Endothelial cell of umbilical vein (primary cell): ENCODE data around the gene SEMA5A. TPM values are rescaled to one million over a fixed set of nuclear protein-coding genes. Genes with fewer than 3 reads are reported as not detected.

ENCODE experiments used
- BruUV-seq: library from RNA; stranded (reverse); fragments of 400-500 nt; replicated peaks from 2 replicates; lab custom pipeline; 2021; lab: Mats Ljungman, UMichigan
- CTCF ChIA-PET: fragments of 300-600, 350-600 bp; sonication (Branson Sonifier 250); formaldehyde crosslinking; loops from one replicate; lab custom pipeline; 2021; ENCODE audit warnings: antibody characterized with exemption, inconsistent platforms; lab: Charles Lee
- POLR2A ChIA-PET: fragments of 300-600, 350-600 bp; sonication (Branson Sonifier 250); formaldehyde crosslinking; loops from one replicate; lab custom pipeline; 2021; ENCODE audit warnings: antibody characterized with exemption, inconsistent platforms; lab: Charles Lee
- DNase-seq: peaks from one replicate; pipeline ENCODE4 v3.0.0-alpha.2; 2011; ENCODE audit warnings: low read depth, low spot score
- FAIRE-seq: peaks from 2 replicates; lab custom pipeline; 2011; peaks lifted over from hg19 to GRCh38; lab: Jason Lieb, UNC
- H2AFZ ChIP-seq: 2 replicates; pipeline ENCODE4 v1.6.0; 2012; ENCODE audit warnings: low read depth, low read length, control low read depth, inconsistent platforms
- H3K27ac ChIP-seq: 2 replicates; pipeline ENCODE4 v1.5.1; 2011; ENCODE audit warnings: low read depth, mild to moderate bottlenecking, control low read depth, low read length, moderate library complexity; ENCODE audit not compliant: insufficient read depth
- H3K27me3 ChIP-seq, 2 experiments: 2 replicates each; pipeline versions ENCODE4 v1.6.0 to v1.6.1; 2011; ENCODE audit warnings: low read length in 2 of 2, mixed read lengths in 1 of 2; ENCODE audit not compliant: control insufficient read depth in 2 of 2, insufficient read depth in 2 of 2
- H3K36me3 ChIP-seq, 2 experiments: 2 replicates in 1 of 2; 3 replicates in 1 of 2; pipeline ENCODE4 v1.5.1; 2011; ENCODE audit warnings: low read length in 2 of 2, mild to moderate bottlenecking in 1 of 2, moderate library complexity in 1 of 2; ENCODE audit not compliant: control insufficient read depth in 2 of 2, insufficient read depth in 2 of 2; ENCODE audit errors: extremely low read depth in 1 of 2
- H3K4me1 ChIP-seq: 3 replicates; pipeline ENCODE4 v1.5.1; 2011; ENCODE audit warnings: mild to moderate bottlenecking, low read length; ENCODE audit not compliant: control insufficient read depth, insufficient read depth; ENCODE audit errors: extremely low read depth
- H3K4me2 ChIP-seq: 2 replicates; pipeline ENCODE4 v1.6.1; 2011; ENCODE audit warnings: low read length, control low read depth, mixed read lengths; ENCODE audit not compliant: insufficient read depth
- H3K4me3 ChIP-seq, 3 experiments: fragments of 200-600 bp in 1 of 3; sonication (generic), shearing (Covaris generic) in 1 of 3; replicated peaks in 1 of 3; 2 replicates each; pipeline ENCODE4 v1.5.1; 2011 to 2016; ENCODE audit warnings: control low read depth in 3 of 3, low read length in 3 of 3, mild to moderate bottlenecking in 2 of 3, inconsistent platforms in 1 of 3, low read depth in 1 of 3, moderate library complexity in 1 of 3; ENCODE audit not compliant: insufficient read depth in 1 of 3
- H3K79me2 ChIP-seq: 2 replicates; pipeline ENCODE4 v1.6.0; 2012; ENCODE audit warnings: low read length, inconsistent platforms; ENCODE audit not compliant: control insufficient read depth, insufficient read depth
- H3K9ac ChIP-seq: replicated peaks from 2 replicates; pipeline ENCODE3; 2011; ENCODE audit warnings: low read length, control low read depth; ENCODE audit not compliant: insufficient read depth; ENCODE audit errors: extremely low read depth
- H3K9me1 ChIP-seq: replicated peaks from 3 replicates; pipeline ENCODE4 v1.6.0; 2011; ENCODE audit warnings: mild to moderate bottlenecking, low read length; ENCODE audit not compliant: control insufficient read depth, insufficient read depth; ENCODE audit errors: extremely low read depth
- H3K9me3 ChIP-seq: replicated peaks from 2 replicates; pipeline ENCODE4 v1.5.1; 2012; ENCODE audit warnings: low read length, inconsistent platforms; ENCODE audit not compliant: control insufficient read depth, insufficient read depth
- H4K20me1 ChIP-seq: replicated peaks from 2 replicates; pipeline ENCODE3; 2011; ENCODE audit warnings: mild to moderate bottlenecking, low read length; ENCODE audit not compliant: control insufficient read depth, insufficient read depth; ENCODE audit errors: extremely low read depth
- CTCF ChIP-seq, 2 donors: IDR thresholded peaks; 1 replicate in 1 of 2; 2 replicates in 1 of 2; pipeline ENCODE4 v1.5.1; 2011; ENCODE audit warnings: low read length in 2 of 2, mild to moderate bottlenecking in 2 of 2, moderate library complexity in 2 of 2, control low read depth in 1 of 2, inconsistent platforms in 1 of 2, low read depth in 1 of 2; ENCODE audit not compliant: insufficient read depth in 1 of 2; ENCODE audit errors: extremely low read depth in 1 of 2
- EZH2 ChIP-seq: IDR thresholded peaks from 2 replicates; pipeline ENCODE4 v1.6.1; 2012; ENCODE audit warnings: borderline replicate concordance, low read depth, mild to moderate bottlenecking, moderate library complexity, low read length, inconsistent platforms; ENCODE audit not compliant: severe bottlenecking
- FOS ChIP-seq: IDR thresholded peaks from 2 replicates; pipeline ENCODE4 v1.6.1; 2011; ENCODE audit warnings: mild to moderate bottlenecking, low read length, moderate library complexity, borderline replicate concordance; ENCODE audit not compliant: insufficient read depth
- GATA2 ChIP-seq: IDR thresholded peaks from 2 replicates; pipeline ENCODE4 v1.7.0; 2011; ENCODE audit warnings: low read depth, mild to moderate bottlenecking, moderate library complexity, mixed read lengths, low read length; ENCODE audit not compliant: insufficient read length, insufficient read depth
- MAX ChIP-seq: IDR thresholded peaks from 2 replicates; pipeline ENCODE4 v1.6.1; 2011; ENCODE audit not compliant: insufficient read depth, insufficient read length
- MYC ChIP-seq: IDR thresholded peaks from one replicate; pipeline ENCODE4 v1.6.1; 2011; ENCODE audit warnings: mild to moderate bottlenecking, low read depth, low read length
- POLR2A ChIP-seq: IDR thresholded peaks from 2 replicates; pipeline ENCODE4 v1.6.1; 2012; ENCODE audit warnings: low read depth, mild to moderate bottlenecking, control low read depth, low read length
- POLR2AphosphoS5 ChIP-seq: IDR thresholded peaks from 2 replicates; pipeline ENCODE4 v1.6.1; 2012; ENCODE audit warnings: low read depth, mild to moderate bottlenecking, control low read depth, low read length, moderate library complexity; ENCODE audit not compliant: insufficient read depth
- dilution Hi-C: fragments of 300-500 bp; cut with MboI; formaldehyde crosslinking; loops from one replicate; pipeline ENCODE4 v1.15.0; 2019; ENCODE audit warnings: low sequenced_read_pairs; ENCODE audit not compliant: extremely low pct_ligation_motif_present
- intact Hi-C: fragments of 100-400 bp; cut with micrococcal nuclease; formaldehyde crosslinking; loops from one replicate; pipeline ENCODE4 v1.10.0; 2022
- polyA plus RNA-seq, 4 experiments: library from polyadenylated mRNA; depleted of rRNA in 3 of 4; stranded (reverse) in 3 of 4; unstranded in 1 of 4; fragments of >200 nt; gene quantifications; 2 replicates each; pipeline versions ENCODE4 v1.2.1 to v1.2.3, GENCODE V29; 2011 to 2012; ENCODE audit warnings: missing spikeins in 1 of 4
- total RNA-seq: library from RNA; stranded (reverse); gene quantifications from 2 replicates; pipeline ENCODE4 v1.2.3, GENCODE V29; 2021

Gene SEMA5A
- total and polyA plus RNA-seq, 2 donors (not counting 3 experiments of a cell fraction or from before 2014, with no cell fraction given): 0.04 to 0.06 TPM

- no peak overlapping the region for H3K4me3 ChIP-seq
- no peaks in the 10 kb centered on the region for H3K9me3 ChIP-seq
- DNase-seq (no peak), FAIRE-seq (no peak)
- H3K27me3 ChIP-seq: no peaks in the 10 kb centered on the region
- no peaks in the 10 kb centered on the region for H3K4me1 ChIP-seq
- TF ChIP-seq MYC: no peak
- TF ChIP-seq EZH2: no peak
- no peak for TF ChIP-seq GATA2
- no peak for TF ChIP-seq POLR2A
- TF ChIP-seq FOS: no peak
- TF ChIP-seq MAX: no peak
- H3K27ac ChIP-seq: no peak overlapping the region
- intact Hi-C loops: no loop called here
- H3K9me1 ChIP-seq: no peaks in the 10 kb centered on the region
- H2AFZ ChIP-seq: no peak overlapping the region
- H3K9ac ChIP-seq: no peak overlapping the region
- no peaks in the 10 kb centered on the region for H3K36me3 ChIP-seq
- H3K79me2 ChIP-seq: no peaks in the 10 kb centered on the region
- H4K20me1 ChIP-seq: no peaks in the 10 kb centered on the region
- dilution Hi-C loops: no loop called here
- ChIA-PET POLR2A (no interaction called here), CTCF (no interaction called here)
- no TSS peak for BruUV-seq
- H3K4me2 ChIP-seq: no peak overlapping the region
Observed at GRCh38 chr5:9399094-9399493, 146.8 kb downstream of the SEMA5A start.

GRCh38 chr5:9398227-9398626 is 147.6 kb downstream of the SEMA5A start:
- BruUV-seq: no TSS peak
- H3K4me2 ChIP-seq: no peak overlapping the region
- intact Hi-C loops (no loop called here), dilution Hi-C loops (no loop called here)
- H3K9me1 ChIP-seq: no peaks in the 10 kb centered on the region
- no peaks in the 10 kb centered on the region for H3K27me3 ChIP-seq
- no peak overlapping the region for H3K4me3 ChIP-seq
- no peak overlapping the region for H3K27ac ChIP-seq
- DNase-seq: no peak
- H4K20me1 ChIP-seq: no peaks in the 10 kb centered on the region
- no peaks in the 10 kb centered on the region for H3K9me3 ChIP-seq
- no peaks in the 10 kb centered on the region for H3K36me3 ChIP-seq
- CTCF ChIA-PET: no interaction called here
- no peak for FAIRE-seq
- no peaks in the 10 kb centered on the region for H3K79me2 ChIP-seq
- H2AFZ ChIP-seq: no peak overlapping the region
- POLR2A ChIA-PET: no interaction called here
- TF ChIP-seq CTCF (IDR thresholded peaks at IDR 0.05; ENCODE audit: extremely low read depth in 1 of 2, insufficient read depth in 1 of 2, low read depth in 1 of 2, low read length in 2 of 2) (no peak), POLR2A (no peak), POLR2AphosphoS5 (no peak), FOS (no peak)
- no peaks in the 10 kb centered on the region for H3K4me1 ChIP-seq
- H3K9ac ChIP-seq: no peak overlapping the region
